Head of caudate nucleus (tissue), 42 donors: ENCODE data around the gene RGS3.
"Not testable (repeated sequence)": the region's sequence is repeated elsewhere in the genome, so short reads cannot be mapped to it uniquely, and the experiment has no call there.

Experiments
- DNase-seq, 42 donors: peaks; one replicate each; pipeline versions ENCODE4 v3.0.0 to v3.0.0-alpha.2; 2020 to 2021; ENCODE audit warnings: mixed read lengths in 7 of 42
- intact Hi-C: fragments of 100-400 bp; cut with DNase I; formaldehyde crosslinking; loops from one replicate; pipeline ENCODE4 v1.15.0; 2022

The RGS3 gene

DNA sequence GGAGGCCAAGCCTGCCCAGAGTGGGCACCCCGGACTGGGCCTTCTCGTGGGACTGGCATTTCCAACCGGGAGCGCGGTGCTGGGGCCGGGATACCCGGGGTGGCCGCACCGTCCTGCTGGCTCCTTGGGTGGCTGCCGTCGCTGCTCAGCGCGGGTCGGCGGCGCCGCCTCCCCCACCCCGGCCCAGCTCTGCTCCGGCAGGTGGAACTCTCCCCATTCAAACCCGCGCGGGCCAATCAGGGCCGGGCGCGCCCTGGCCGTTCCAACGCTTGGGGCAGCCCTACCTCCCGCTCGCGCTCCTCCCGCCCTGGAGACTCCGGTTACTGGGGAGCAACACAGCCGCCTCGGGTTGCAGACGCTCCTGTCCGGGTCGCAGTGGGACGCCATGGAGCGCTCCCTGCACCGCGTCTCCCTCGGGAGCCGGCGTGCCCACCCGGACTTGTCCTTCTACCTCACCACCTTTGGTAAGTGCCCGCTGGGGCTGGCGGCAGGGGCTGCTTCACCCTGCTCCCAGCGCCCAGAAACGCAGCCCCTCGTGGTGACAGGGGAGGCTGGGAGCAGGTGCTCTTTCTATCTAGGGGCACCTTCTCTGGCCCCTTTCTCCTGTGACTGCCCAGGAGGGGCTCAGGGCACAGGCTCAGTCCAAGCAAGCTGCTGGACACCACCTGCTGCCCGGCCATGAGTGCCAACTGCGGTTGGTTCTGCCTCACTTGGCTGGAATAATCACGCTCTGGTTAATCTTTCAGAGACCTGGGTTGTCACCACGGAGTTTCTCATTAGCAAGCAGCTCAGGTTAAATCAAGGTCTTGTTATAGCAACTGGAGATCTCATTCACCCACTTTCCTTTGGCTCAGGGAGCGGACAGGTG is at the start of gene RGS3:
TSS of gene RGS3 (plus strand) at position 310 of the 868 bp plus-strand sequence. CDS start at position 386, 76 bp downstream.
- intact Hi-C loops, result no loop called here
- DNase-seq, result peak in 30 of 42 donors; percentile 7 to 60 (median 28)

DNA sequence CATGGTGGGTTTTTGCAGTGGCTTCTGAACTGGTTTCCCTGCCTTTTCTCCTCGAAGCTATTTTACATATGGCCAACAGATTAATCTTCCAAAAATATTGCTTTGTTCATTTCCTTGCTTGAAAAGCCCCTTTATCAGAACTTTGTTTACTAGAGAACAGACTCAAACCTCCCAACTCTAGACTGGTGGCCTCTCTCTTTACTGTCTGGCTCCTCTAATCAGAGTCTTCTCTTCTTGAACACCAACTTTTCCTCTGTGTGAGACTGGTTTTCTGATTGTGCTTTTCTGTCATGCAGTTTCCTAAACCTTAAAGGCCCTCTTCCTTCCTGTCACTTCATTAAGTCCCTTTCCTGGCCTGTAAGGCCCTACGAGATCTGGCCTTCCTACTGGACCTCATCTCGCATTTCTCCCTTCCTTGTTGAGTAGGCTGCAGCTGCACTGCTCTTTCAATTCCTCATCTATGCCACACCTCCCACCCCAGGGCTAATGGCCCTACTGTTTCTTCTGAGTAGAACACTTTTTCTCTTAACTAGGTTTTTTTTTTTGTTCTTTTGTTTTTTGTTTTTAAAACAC is 47.3 kb upstream of the RGS3 start:
- peak in 3 of 42 donors; percentile 6 to 24 (median 24) for DNase-seq
- intact Hi-C loops, result no loop called here

DNA sequence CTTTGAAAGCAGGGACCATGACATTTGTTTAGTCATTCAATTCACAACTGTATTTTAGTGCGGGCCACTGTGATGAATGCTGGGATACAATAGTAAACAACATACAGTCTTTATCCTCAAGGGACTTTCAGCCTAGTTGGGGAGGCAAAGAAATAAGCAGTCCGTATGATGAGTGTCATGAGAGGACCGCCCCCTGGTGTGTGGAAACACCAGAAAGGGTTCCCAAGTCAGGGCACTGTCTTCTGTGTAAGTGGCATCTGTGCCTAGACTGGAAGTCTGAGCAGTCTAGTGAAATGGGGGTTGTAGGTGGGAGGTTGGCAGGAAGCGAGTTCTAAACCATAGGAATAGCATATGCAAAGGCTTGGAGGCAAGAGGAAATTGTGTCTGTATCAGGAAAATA is 46.2 kb upstream of the RGS3 start:
- DNase-seq, result no peak
- intact Hi-C loops, result no loop called here

DNA sequence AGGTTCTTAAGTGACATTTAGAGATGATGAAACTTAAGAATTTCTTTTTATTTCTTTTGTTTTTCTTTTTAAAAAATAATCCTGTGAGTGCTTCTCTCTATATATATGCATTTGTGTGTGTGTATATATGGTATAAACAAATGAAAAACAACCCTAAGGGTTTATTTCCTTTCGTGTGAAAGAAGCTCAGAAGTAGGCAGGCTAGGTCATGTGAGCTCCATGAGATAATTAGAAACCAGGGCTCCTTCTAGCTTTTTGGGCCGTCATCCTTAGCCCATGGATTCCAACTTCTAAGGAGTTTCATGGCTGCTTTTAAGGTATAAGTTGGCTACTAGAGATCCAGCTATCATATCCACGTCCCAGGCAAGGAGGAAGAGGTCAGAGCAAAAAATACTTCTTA is 41.8 kb upstream of the RGS3 start:
- intact Hi-C loops, result no loop called here
- no peak for DNase-seq

DNA sequence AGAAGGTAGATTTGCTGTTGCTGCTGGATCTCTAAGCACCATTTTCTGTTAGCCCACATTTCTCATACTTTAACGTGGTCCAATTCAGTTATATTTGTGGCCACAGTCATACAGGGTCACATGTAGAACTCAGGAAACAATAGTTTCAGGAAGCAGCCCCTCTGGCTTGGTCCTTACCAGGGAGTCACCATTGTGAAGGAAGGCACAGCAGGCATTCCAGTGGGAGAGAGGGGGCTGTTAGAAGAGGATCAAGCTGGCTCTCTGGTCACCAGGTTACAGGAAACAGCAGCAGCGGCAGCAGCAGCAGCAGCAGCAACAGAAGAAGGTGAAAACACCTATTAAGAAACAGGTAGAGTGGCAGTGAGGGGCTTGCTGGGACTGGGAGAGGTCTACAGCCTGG is 38.5 kb upstream of the RGS3 start:
- intact Hi-C loops, result no loop called here
- DNase-seq, result no peak

DNA sequence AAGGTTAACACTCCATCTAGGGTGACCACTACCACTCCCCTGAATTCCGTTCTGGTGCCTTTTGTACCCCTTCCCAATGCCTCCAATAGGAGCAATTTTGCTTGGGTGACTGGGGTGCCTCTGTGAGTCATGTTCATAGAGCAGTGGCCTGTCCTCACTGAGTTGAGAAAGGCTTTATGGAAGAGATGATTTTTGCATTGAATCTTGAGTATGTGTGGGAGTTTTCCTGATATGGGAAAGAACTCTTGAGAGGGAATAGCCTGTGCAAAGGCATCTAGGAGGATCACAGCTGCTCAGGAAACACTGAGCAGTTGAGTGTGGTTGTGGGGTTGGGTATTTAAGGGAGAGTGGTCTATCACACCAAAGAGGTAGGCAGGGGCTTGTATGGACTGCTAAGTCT is 36.8 kb upstream of the RGS3 start:
- DNase-seq, result no peak
- intact Hi-C loops, result no loop called here

DNA sequence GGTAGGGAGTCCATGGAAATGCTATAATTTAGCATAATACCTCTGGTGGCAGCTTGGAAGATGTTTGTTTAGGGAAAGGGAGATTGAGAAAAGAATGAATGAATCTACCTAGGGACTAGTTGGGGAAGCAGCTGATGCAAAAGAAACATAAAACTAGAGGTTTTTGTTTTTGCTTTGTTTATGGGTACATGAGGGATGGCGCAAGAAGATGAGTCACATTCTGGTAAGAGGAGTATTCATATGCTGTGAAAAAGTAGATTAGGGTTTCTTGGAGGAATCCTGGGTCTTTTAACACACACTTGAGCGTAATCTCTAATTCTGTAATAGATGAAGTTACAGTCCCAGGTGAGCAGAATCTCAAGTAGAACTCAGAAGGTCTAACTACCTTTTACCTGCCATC is 35.9 kb upstream of the RGS3 start:
- no peak for DNase-seq
- intact Hi-C loops, result no loop called here

DNA sequence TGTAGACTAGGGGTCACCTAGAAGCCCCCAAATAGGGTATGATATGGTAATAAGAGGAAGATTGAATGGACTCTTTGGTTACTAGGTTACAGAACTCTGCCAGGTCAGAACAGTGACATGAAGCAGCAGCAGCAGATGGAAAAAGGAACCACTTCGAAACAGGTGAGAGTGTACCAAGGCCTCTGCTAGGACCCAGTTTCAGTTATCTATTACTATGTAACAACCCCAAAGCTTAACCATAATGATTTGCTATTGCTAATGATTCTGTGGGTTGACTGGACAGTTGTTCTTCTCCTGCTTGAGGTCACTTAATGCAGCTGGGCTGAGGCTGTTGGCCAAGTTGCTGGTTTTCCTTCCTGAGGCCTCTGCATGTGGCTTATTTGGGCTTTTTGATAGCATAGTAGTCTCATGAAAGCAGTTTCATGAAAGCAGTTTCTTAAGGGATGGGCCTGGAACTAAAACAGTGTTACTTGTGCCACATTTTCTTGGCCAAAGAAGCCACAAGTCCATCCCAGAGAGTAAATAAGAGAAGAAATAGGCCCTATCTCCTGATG is 35.4 kb upstream of the RGS3 start:
- intact Hi-C loops, result no loop called here
- DNase-seq, result no peak

DNA sequence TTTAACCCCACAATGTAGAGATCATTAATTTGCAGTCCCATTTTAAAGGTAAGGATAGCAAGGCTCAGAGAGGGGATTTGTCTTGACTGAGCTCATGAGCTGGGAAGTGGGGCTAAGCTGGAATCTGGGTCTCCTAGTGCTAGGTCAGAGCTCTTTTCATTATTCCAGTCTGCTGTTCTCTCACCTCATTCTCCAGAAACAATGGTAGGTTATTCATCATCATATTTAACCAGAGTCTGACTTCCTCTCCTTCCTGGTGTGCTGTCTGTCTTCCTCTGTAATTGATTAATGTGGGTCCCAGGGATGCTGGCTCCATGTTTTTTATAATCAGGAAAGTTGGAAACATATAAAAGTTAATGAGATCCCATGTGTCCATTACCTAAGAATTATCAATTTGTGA is 32.3 kb upstream of the RGS3 start:
- intact Hi-C loops, result no loop called here

DNA sequence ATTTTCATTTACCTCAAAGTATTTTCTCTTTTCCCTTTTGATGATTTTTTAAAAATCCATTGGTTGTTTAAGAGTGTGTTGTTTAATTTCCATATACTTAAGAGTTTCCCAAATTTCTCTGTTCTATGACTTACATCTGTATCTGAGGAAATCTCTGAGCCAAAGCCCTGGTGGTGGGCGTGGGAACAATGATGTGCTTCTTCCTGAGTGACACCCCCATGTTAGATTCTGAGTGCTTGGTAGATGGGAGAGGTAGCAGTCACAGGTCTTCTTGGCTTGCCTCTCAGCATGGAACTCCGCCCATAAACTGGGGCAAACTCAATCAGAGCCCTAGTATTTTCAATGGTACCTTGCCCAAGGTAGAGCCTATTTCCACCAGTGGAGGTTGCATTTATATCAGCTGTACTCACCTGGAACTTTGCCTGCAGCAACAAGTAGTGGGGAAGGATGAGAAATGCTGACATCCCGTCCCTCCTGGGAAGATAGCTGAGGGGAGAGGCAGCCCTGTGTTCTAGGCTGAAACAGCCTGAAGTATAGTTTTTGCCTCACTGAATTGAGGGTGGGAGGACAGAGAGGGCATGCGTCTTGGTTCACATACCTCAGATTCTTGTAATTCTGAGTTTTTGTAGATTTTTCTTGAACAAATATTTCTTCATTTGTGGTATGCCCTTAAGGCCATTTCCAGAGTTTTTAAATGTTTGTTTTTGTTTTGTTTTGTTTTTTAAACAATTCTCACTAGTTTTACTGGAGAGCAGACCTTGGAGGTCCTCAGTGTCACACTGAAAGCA is 26.6 kb upstream of the RGS3 start:
- intact Hi-C loops, result no loop called here

More for the DNA sequence above, 32.3 kb upstream of the RGS3 start:
- no peak for DNase-seq

DNA sequence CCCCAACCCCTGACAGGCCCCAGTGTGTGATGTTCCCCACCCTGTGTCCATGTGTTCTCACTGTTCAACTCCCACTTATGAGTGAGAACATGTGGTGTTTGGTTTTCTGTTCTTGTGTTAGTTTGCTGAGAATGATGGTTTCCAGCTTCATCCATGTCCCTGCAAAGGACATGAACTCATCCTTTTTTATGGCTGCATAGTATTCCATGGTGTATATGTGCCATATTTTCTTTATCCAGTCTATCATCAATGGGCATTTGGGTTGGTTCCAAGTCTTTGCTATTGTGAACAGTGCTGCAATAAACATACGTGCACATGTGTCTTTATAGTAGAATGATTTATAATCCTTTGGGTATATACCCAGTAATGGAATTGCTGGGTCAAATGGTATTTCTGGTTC is 25.8 kb upstream of the RGS3 start:
- DNase-seq, intact Hi-C loops: not testable (repeated sequence)

More for the DNA sequence above, 26.6 kb upstream of the RGS3 start:
- DNase-seq, result peak in 22 of 42 donors; percentile 14 to 73 (median 30)

DNA sequence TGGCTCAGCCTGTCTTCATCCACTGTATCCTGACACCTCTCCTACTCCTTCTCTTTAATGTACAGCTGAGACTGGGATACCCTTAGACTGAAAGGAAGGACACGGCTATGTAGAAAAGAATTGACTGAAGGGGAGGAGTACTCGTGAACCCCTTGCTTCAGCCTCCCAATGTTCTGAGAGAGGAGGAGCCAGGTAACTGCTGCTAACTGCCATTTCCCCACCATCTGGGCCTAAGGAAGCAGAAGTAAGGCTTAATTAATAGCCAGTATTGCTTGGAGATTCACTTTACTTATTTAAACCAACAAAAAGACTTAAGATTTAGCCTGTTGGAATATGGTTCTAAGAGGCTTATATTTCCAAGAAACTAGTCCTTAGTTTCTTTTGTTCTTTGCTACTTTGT is 18.8 kb upstream of the RGS3 start:
- no peak for DNase-seq
- intact Hi-C loops, result loop anchor here (5.0 kb wide), 2 partner anchors 143 to 213 kb away; no protein-coding TSS in a partner anchor

DNA sequence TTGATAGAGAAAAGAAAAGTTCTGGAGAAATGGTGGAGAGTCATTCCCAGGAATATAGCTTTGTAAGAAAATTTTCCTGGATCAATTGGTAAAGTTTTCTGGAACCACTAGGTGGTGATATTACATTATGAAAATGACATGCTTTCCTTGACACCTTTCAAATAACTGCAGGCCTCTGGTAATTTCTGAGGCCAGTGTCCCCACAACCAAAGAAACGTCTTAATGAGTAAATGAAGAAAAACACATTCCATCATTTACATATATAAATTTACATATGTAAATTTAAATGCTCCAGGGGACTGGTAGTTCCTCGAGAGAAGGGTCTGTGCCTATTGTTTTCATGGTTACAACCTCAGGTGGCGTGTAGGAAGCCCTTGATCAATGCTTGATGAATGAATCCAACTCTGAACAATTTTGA is 17.2 kb upstream of the RGS3 start:
- peak in 4 of 42 donors; percentile 15 to 41 (median 21) for DNase-seq
- intact Hi-C loops, result loop anchor here (5.0 kb wide), 2 partner anchors 141 to 211 kb away; no protein-coding TSS in a partner anchor

DNA sequence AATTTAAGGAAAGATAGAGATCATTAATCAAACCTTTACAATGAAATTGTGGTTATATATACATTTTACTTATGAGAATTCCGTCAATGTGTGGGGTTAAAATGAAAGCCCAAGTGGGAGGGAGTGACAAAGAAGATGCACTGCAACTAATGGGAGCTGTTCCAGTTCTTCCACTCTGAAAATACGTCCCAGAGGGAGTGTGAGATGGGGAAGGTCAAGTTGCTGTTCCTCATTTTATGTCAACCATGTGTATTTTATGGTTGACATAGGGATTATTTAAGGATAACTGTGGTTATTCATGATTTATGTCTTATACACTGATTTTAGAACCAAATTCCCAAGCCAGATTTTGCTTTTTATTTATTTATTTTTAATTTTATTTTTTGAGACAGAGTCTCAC is 14.2 kb upstream of the RGS3 start:
- intact Hi-C loops, result loop anchor here (5.0 kb wide), 2 partner anchors 138 to 208 kb away; no protein-coding TSS in a partner anchor
- DNase-seq, result no peak

DNA sequence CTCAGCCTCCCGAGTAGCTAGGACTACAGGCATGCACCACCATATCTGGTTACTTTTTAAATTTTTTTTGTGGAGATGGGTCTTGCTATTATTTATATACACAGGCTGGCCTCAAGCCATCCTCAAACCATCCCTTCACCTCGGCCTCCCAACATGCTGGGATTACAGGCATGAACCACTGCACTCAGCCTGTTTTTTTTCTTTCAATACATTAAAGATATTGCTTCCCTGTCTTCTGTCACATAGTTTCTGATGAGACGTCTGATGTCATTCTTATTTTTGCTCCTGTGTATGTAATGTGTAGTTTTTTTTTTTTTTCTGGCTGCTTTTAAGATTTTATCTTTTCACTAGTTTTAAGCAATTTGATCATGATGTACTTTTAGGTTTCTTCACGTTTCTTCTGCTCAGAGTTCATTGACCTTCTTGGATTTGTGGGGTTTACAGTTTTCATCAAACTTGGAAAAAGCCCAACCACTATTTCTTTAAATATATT is 11.4 kb upstream of the RGS3 start:
- no peak for DNase-seq
- intact Hi-C loops, result no loop called here

DNA sequence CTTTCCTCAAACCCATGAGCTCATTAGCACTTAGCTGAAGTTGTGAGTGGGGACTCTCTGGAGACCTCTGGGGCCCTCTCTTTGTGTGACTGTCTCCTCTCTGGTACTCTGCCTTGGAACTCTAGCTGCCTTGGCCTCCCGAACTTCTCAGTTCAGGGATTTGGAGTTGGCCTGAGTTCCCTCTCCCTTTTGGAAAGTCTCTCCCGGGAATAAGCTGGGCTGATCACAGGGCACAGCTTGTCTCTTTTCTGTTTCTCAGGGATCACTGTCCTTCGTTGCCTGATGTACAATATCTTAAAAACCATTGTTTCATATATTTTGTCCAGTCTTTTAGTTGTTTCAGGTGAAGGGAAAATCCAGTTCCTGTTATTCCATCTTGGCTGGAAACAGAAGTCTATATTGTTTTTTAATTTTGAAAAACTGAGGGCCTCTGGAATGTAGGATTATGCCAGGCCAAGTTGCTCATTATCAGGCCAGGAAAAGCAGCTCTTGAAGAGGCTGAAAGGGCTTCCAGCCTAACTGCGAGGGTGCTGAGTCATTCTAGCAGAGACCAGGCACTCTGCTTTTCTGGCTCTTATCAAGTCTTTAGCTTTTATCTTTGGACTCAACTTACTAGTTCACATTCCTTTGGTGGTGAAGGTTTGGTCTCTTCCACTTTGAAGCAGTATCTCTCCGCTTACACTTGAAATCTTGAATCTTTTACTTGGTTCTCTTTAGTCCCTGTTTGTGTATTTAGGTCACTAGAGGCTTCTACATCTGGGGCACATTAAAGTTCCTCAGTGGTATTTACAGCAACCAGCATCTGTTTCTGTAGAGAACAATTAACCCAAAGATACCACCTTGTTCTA is 8.4 kb upstream of the RGS3 start:
- intact Hi-C loops, result no loop called here
- no peak for DNase-seq

DNA sequence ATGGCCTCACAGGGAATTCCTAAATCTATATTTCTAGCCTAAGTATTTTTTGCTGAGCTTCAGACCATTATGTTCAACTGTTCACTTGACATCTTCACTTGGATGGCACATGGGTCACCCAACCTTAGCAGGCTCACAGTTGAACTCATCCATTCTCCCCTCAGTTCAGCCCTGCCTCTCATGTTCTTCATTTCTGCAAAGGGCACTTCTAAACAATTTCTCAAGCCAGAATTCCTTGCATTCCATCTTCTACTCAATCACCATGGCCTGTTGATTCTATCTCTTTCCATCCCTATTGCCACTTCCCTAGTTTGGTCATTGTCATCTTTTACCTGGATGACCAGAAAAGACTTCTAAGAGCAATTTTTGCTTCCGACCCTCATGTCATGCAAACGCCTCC is 7.3 kb upstream of the RGS3 start:
- intact Hi-C loops, result no loop called here

DNA sequence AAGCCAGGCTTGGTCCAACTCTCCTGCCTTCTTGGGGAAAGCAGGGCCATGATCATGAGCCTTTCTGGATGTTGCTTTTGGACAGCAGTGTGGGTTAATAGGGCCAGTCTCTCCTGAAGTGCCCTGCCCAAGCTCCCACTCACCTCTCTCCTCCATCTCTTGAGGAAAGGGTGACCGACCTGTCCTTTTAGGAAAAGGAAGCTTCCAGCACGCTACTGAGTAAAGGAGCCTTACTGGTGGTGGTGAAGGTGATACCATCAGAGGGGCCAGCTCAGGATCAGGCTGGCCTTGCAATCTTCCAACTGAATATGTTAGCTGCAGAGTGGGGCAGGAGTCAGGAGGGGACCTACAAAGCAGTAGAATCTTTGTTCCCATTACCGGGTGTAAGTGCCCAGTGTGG is 2.2 kb upstream of the RGS3 start:
- intact Hi-C loops, result no loop called here
- no peak for DNase-seq

More for the DNA sequence above, 7.3 kb upstream of the RGS3 start:
- no peak for DNase-seq
